GM10266 (cell line): ENCODE results near the gene ZNF487.

ENCODE experiments used
- DNase-seq: peaks from one replicate; pipeline ENCODE4 v3.0.0; 2012; ENCODE audit errors: extremely low spot score
- TF ChIP-seq, protein P1 (sequence below): IDR thresholded peaks from 2 replicates; pipeline ENCODE4 v1.5.1; 2012; ENCODE audit warnings: mild to moderate bottlenecking, low read depth; ENCODE audit not compliant: control insufficient read depth, insufficient read depth; ENCODE audit errors: missing control alignments

ZNF487 gene

DNA sequence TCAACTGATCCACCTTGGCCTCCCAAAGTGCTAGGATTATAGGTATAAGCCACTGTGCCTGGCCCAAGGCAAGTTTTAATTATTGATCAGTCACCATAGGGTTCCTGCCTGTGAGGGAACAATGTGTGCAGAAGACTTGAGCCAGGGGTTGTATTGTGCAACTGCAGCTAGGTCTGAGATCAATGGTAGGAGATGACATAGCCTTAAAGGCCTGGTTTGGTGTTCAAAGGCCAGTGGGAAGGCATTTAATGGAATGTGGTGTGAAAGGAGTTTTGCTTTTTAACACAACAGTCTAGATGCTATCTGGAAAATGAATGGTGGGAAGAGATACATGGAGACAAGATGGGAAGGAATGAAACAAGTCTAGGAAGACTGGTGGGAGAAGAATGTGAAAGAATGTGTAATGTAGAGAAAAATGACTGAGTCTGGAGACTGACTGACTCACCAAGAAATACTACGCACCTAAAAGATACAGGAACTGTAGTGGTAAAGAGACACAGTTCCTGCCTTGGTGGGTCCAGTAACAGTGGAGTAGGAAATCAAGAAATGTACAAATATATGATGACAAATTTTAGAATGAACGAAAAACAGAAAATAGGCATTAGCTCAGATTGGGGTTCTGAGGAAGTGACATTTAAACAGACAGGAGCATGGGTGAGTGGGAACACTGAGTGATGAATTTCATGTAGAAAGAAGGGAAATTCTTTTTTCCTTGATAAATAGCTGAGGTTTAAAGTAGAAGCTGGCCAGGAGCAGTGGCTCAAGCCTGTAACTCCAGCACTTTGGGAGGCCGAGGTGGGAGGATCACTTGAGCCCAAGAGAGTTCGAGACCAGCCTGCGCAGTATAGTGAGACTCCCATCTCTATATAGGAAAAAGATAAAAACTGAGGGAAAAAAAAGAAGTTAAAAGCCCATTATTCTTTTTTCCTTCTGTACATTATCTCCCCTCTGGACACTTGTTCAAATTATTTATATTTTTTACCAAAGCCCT, 37.3 kb upstream of the ZNF487 start:
- TF ChIP-seq, protein P1, sequence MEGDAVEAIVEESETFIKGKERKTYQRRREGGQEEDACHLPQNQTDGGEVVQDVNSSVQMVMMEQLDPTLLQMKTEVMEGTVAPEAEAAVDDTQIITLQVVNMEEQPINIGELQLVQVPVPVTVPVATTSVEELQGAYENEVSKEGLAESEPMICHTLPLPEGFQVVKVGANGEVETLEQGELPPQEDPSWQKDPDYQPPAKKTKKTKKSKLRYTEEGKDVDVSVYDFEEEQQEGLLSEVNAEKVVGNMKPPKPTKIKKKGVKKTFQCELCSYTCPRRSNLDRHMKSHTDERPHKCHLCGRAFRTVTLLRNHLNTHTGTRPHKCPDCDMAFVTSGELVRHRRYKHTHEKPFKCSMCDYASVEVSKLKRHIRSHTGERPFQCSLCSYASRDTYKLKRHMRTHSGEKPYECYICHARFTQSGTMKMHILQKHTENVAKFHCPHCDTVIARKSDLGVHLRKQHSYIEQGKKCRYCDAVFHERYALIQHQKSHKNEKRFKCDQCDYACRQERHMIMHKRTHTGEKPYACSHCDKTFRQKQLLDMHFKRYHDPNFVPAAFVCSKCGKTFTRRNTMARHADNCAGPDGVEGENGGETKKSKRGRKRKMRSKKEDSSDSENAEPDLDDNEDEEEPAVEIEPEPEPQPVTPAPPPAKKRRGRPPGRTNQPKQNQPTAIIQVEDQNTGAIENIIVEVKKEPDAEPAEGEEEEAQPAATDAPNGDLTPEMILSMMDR, result no peak
- no peak for DNase-seq

DNA sequence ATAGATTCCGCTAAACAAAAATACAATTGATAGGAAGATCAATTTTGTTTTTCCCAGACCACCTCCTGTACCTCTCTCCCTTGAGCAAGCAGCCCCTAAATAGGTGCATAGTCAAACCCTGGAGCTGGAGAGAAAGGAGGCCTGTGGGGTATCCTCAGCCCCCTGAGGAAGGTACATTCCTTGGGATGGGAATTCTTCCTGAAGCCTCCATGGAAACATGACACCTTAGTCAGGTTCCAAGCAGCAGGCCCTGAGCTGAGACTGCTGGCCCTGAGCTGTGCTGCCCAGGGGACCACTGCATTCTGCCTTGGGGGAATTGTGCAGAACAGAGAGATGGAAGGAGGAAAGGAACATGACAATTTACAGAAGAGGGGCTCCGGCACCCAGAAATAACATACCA, 35.3 kb upstream of the ZNF487 start:
- DNase-seq, result no peak
- TF ChIP-seq, protein P1, result no peak

DNA sequence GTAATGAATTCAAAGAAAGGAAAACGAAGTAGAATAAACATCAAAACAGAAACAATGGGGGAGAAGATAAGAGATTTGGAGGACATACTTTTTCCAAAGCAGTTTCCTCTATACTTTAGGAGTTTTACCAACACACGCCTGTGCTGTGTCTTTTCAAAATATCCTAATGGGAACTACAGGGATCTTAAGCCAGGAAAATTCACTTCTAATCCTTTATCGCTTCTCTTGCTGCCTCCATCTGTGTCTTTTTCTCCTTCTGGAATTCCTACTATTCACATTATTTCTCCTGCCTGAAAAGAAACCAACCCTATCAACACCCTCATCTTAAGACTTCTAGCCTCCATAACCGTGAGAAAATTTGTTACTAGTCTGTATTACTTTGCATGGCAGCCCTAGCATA, 34.7 kb upstream of the ZNF487 start:
- no peak for DNase-seq
- TF ChIP-seq, protein P1, result no peak

DNA sequence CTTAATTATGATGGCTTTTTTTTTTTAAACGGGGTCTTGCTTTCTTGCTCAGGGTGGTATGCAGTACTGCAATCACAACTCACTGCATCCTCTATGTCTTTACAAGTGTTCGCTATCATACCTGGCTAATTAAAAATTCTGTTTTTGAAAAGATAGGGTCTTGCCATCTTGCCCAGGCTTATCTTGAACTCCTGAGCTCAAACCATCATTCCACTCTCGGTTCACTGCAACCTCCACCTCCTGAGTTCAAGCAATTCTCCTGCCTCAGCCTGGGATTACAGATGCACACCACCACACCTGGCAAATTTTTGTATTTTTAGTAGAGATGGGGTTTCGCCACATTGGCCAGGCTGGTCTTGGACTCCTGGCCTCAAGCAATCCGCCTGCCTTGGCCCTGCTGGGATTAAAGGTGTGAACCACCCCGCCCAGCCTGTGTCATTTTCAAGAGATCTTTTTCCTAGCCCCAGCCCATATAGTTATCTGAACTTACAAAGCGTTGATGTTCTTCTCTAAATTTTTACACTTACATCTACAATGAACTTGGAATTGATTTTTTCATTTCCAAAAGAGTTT, 33.9 kb upstream of the ZNF487 start:
- TF ChIP-seq, protein P1, result no peak
- DNase-seq, result no peak

DNA sequence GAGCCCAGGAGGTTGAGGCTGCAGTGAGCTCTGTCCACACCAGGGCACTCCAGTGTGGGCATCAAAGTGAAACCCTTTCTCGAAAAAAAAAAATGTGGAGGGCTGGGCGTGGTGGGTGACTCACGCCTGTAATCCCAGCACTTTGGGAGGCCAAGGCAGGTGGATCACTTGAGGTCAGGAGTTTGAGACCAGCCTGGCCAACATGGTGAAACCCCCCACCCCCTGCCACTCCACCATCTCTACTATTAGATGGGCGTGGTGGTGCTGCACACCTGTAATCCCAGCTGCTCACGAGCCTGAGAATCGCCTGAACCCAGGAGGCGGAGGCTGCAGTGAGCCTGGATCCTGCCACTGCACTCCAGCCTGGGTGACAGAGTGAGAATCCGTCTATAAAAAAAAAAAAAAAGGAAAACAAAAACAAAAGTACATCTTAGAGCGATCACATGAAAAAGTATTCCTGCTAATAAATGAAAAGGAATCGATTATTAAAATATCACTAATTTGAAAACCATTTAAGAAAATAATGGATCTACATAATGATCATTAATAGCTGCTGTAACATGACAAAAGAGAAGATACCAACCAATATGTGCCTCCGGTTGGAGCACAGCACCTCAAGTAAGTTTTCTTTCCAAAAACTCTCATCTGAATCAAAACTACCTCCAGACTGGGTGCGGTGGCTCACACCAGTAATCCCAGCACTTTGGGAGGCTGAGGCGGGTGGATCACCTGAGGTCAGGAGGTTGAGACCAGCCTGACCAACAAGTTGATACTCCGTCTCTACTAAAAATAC, 32.8 kb upstream of the ZNF487 start:
- no peak for DNase-seq
- TF ChIP-seq, protein P1, result no peak

DNA sequence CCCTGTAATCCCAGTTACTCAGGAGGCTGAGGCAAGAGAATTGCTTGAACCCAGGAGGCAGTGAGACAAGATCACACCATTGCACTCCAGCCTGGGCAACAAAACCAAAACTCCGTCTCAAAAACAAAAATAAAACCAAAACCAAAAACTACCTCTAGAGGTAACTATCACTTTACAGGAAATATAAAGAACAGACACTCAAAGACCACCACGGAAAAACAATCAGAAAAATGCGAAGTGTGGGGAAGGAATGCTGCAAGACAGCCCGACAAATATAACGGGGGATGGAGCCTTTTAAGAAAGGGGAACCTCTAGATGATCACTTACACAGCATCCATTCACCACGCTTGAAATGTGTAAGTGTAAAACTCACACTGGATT, 32.2 kb upstream of the ZNF487 start:
- TF ChIP-seq, protein P1, result no peak
- no peak for DNase-seq

DNA sequence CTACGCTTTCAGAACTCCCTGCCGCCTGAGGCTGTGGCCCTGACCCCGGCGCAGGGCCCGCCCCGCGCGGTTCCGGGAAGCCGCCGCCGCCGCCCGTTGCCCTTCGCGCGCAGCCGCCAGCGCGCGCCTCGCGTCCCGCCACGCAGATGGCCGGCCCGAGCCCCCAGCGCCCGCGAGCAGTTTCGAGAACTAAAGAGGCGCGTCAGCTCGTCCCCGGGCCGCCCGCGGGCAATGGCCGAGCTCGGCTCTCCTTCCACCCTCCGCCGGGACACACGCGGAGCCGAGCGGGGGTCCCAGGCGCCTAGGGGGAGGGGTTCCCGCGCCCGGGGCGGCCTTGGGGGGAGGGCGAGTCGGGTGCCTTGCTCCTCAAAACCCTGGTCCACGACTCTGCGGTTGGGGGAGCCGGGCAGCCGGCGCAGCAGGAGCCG, 29.7 kb upstream of the ZNF487 start:
- TF ChIP-seq, protein P1, result no peak
- DNase-seq, result peak; percentile 66
